HG02981 (cell line): ENCODE data around the gene IQGAP2.

Experiments
- ATAC-seq: cut with Tn5 transposase; IDR thresholded peaks from one replicate; pipeline ENCODE4 v1.9.1; 2021; ENCODE audit warnings: mild to moderate bottlenecking, moderate library complexity; ENCODE audit not compliant: unreplicated experiment

Gene IQGAP2

GRCh38 chr5:76634661-76635060 lies 231.6 kb downstream of the IQGAP2 start:
- ATAC-seq = no peak

GRCh38 chr5:76637490-76637889 lies 234.4 kb downstream of the IQGAP2 start:
- ATAC-seq = no peak

GRCh38 chr5:76638479-76638878 lies 235.4 kb downstream of the IQGAP2 start:
- ATAC-seq = no peak

- no peak for ATAC-seq
These were observed 238.5 kb downstream of the IQGAP2 start for GRCh38 chr5:76641514-76642120.

GRCh38 chr5:76642390-76643040 lies 239.4 kb downstream of the IQGAP2 start:
- ATAC-seq = no peak

GRCh38 chr5:76643371-76643770 lies 240.3 kb downstream of the IQGAP2 start:
- no peak for ATAC-seq

GRCh38 chr5:76649140-76649539 lies 246.1 kb downstream of the IQGAP2 start:
- no peak for ATAC-seq

- no peak for ATAC-seq
These were observed 249.8 kb downstream of the IQGAP2 start for GRCh38 chr5:76652809-76653414.

GRCh38 chr5:76657091-76657490 lies 254.0 kb downstream of the IQGAP2 start:
- ATAC-seq = no peak

- no peak for ATAC-seq
These were observed 254.7 kb downstream of the IQGAP2 start for GRCh38 chr5:76657683-76658311.

- no peak for ATAC-seq
These were observed 257.3 kb downstream of the IQGAP2 start for GRCh38 chr5:76660360-76660759.

GRCh38 chr5:76662521-76662920 lies 259.4 kb downstream of the IQGAP2 start:
- no peak for ATAC-seq

- no peak for ATAC-seq
These were observed 260.5 kb downstream of the IQGAP2 start for GRCh38 chr5:76663573-76663972.

- no peak for ATAC-seq
These were observed 261.0 kb downstream of the IQGAP2 start for GRCh38 chr5:76664079-76664478.

GRCh38 chr5:76667495-76667894 lies 264.4 kb downstream of the IQGAP2 start:
- ATAC-seq = no peak

GRCh38 chr5:76669245-76669644 lies 266.2 kb downstream of the IQGAP2 start:
- no peak for ATAC-seq

- ATAC-seq = no peak
These were observed 267.4 kb downstream of the IQGAP2 start for GRCh38 chr5:76670508-76670907.

GRCh38 chr5:76672242-76672641 lies 269.2 kb downstream of the IQGAP2 start:
- no peak for ATAC-seq

- no peak for ATAC-seq
These were observed 270.0 kb downstream of the IQGAP2 start for GRCh38 chr5:76673125-76673524.

- no peak for ATAC-seq
These were observed 271.4 kb downstream of the IQGAP2 start for GRCh38 chr5:76674330-76675066.

GRCh38 chr5:76675364-76675763 lies 272.3 kb downstream of the IQGAP2 start:
- no peak for ATAC-seq
